ENCODE measurements around the gene CCNB1IP1. TPM values are rescaled to one million over a fixed set of nuclear protein-coding genes. Genes with fewer than 3 reads are reported as not detected.
A peak's percentile ranks its signal among the peaks of the same experiment; 100 is the strongest.

CCNB1IP1 gene
- 50.5 TPM for polyA plus RNA-seq (2012; ENCODE audit: insufficient read length, low read depth)

- TF ChIP-seq TAF1 (IDR thresholded peaks at IDR 0.05; ENCODE audit: borderline replicate concordance, insufficient read depth, low read length) (peak; percentile 69; the same call in 1 of the 2 replicates), POLR2AphosphoS5 (IDR thresholded peaks at IDR 0.05; ENCODE audit: low read depth, low read length) (peak; percentile 55; the same call in 1 of the 2 replicates), SIN3A (IDR thresholded peaks at IDR 0.05; ENCODE audit: borderline replicate concordance, insufficient read depth, low read length) (peak; percentile 42; the same call in 1 of the 2 replicates), REST (IDR thresholded peaks at IDR 0.05; ENCODE audit: insufficient read depth in 1 of 2, low read depth in 2 of 2, low read length in 2 of 2) (no peak)
Observed at GRCh38 chr14:20332788-20333493, at the start of gene CCNB1IP1. Gene CCNB1IP1 (minus strand): TSS chr14:20333279. CDS start chr14:20316523, 16,756 bp downstream.

- TF ChIP-seq FOXP2 (optimal IDR thresholded peaks at IDR 0.05; ENCODE audit: borderline replicate concordance, extremely low read depth, extremely low read length, insufficient read depth) (no peak), SIN3A (IDR thresholded peaks at IDR 0.05; ENCODE audit: borderline replicate concordance, insufficient read depth, low read length) (no peak), POLR2AphosphoS5 (IDR thresholded peaks at IDR 0.05; ENCODE audit: low read depth, low read length) (no peak), TAF1 (IDR thresholded peaks at IDR 0.05; ENCODE audit: borderline replicate concordance, insufficient read depth, low read length) (no peak), REST (IDR thresholded peaks at IDR 0.05; ENCODE audit: insufficient read depth in 1 of 2, low read depth in 2 of 2, low read length in 2 of 2) (no peak)
Observed at GRCh38 chr14:20382526-20382925, 49.4 kb upstream of the CCNB1IP1 start.

- TF ChIP-seq TAF1 (IDR thresholded peaks at IDR 0.05; ENCODE audit: borderline replicate concordance, insufficient read depth, low read length), result no peak
- no peak for TF ChIP-seq SIN3A (IDR thresholded peaks at IDR 0.05; ENCODE audit: borderline replicate concordance, insufficient read depth, low read length)
- TF ChIP-seq POLR2AphosphoS5 (IDR thresholded peaks at IDR 0.05; ENCODE audit: low read depth, low read length), result no peak
- no peak for TF ChIP-seq REST (IDR thresholded peaks at IDR 0.05; ENCODE audit: insufficient read depth in 1 of 2, low read depth in 2 of 2, low read length in 2 of 2)
- TF ChIP-seq FOXP2 (optimal IDR thresholded peaks at IDR 0.05; ENCODE audit: borderline replicate concordance, extremely low read depth, extremely low read length, insufficient read depth), result no peak
Observed at GRCh38 chr14:20381341-20381740, 48.3 kb upstream of the CCNB1IP1 start.

GRCh38 chr14:20380681-20381080, 47.6 kb upstream of the CCNB1IP1 start:
- TF ChIP-seq REST (IDR thresholded peaks at IDR 0.05; ENCODE audit: insufficient read depth in 1 of 2, low read depth in 2 of 2, low read length in 2 of 2) (no peak), TAF1 (IDR thresholded peaks at IDR 0.05; ENCODE audit: borderline replicate concordance, insufficient read depth, low read length) (no peak), POLR2AphosphoS5 (IDR thresholded peaks at IDR 0.05; ENCODE audit: low read depth, low read length) (no peak), FOXP2 (optimal IDR thresholded peaks at IDR 0.05; ENCODE audit: borderline replicate concordance, extremely low read depth, extremely low read length, insufficient read depth) (no peak), SIN3A (IDR thresholded peaks at IDR 0.05; ENCODE audit: borderline replicate concordance, insufficient read depth, low read length) (no peak)

Measured in PFSK-1 (cell line).